ENCODE results near the gene OPHN1. TPM values are rescaled to one million over a fixed set of nuclear protein-coding genes. Genes with fewer than 3 reads are reported as not detected.

Gene OPHN1
- total RNA-seq, 2 donors from 2014 or later, result 5.0 to 7.6 TPM

DNA sequence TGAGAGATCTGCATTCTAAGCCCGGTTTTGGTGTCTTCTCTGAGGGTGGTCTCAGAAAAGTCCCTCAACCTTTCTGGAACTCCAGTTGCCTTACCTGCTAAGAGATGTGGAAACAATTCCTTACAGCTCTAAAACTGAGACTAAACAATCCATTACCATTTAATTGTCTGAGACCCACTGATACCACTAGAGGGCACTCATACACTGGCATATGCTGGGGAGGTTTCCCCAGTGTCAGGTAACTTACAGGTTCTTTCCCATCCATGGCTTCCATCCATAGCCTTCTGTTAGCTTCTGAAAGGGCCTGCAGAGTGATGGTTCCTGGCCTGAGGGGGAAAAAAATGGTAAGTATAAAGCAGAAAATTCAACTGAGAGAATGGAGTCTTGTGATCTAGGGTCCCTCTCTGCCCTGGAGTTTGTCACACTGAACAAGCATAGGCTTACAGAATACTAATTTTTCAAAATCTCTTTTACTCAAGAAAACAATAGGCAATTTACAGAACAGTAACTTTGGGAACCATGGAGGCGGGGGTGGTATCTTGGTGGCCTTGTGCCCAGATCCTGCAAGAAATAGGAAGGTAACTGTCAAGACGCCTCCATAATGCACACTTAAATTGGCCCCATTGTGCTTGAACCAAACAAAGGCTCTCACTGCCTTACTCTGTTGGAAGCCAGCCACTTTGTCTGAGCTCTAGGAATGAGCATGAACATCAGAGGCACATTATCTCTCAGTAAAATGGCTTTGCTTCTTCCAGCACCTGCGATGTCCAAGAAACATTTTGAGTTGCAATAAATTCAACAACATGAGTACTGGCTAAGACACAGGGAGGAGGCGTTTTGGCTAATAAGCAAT, 236.1 kb downstream of the OPHN1 start:
- intact Hi-C loops (cut with DNase I, micrococcal nuclease), result loop anchor here in 1 of 2 donors (5.0 kb wide), 1 partner anchor 265 kb away; no protein-coding TSS in a partner anchor
- ATAC-seq, result peak; percentile 89
- peak; percentile 16 to 23 for DNase-seq

DNA sequence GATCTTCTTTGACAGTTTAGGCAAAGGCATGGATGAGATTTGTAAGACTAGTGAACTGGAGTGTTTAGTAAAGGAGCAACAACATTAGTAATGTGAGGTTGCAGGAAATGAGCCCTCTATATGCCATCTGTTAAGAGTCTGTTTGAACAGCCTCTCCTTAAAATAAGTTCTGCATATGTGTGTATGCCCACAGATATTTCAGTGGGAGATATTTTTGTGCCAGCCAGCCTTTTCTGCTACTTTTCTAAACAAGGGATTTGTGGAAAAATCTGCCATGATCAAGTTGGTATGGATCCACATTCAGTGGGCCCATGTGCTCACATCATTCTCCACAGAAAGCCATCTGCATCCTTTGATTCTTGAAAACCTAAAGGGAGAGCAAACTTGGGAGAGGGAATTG, 237.7 kb downstream of the OPHN1 start:
- ATAC-seq (peak; percentile 44), DNase-seq (no peak)
- intact Hi-C loops (cut with DNase I, micrococcal nuclease), result loop anchor here in 1 of 2 donors (5.0 kb wide), 1 partner anchor 267 kb away; no protein-coding TSS in a partner anchor

DNA sequence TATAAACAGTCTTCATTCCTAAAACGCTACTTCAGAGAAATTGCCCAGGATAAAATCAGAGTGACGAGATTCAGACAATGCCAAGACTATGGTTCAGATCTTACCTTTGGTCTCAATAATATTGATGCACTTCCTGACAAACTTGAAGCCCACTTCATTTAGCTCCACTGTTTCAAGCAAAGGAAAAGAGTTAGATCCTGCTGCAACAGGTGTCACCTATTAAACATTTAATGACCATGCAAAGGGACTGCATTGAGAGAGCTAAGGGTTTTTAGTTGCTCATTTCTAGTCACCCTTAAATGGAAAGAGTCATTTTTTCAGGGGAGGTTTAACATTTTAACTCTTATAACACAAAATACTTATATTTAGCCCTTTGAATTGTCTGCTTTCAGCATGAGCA, 239.5 kb downstream of the OPHN1 start:
- DNase-seq (no peak), ATAC-seq (no peak)
- intact Hi-C loops (cut with DNase I, micrococcal nuclease), result no loop called here

DNA sequence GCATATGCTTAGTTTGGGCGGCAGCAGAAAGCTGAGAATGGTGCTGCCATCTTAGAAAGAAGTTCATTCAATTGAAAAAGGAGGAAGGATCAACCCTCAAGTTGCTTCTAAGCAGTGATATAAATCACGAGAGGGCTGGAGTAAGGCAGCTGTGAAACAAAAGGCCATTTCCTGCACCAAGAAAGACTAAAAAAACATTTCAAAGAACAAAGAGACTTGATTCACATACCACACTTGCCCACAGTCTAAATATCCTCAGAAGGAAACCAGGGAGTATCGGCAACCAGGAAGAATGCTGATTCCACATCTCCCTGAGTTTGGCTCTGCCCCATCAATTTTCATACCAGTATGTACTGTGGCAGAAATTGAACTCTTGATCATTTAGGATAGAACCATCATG, 240.1 kb downstream of the OPHN1 start:
- intact Hi-C loops (cut with DNase I, micrococcal nuclease), result no loop called here
- DNase-seq, result no peak
- ATAC-seq, result no peak

DNA sequence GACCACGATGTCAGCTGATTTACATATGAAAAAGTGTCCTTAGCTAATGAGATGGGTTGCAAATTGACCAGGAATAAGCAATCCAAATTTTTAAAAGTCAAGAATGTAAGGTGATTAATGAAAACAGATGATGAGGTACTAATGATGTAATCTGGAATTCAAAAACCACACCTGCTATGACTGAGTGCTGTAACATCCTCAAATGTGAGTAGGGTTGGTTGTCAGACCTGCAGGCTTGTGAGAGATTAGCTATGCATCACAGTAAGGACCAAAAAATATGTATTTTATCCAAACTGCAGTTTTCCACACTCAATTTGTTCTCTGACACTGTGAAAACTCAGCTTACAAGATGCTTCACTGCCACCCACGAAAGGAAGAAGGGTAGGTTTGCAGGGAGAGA, 242.5 kb downstream of the OPHN1 start:
- intact Hi-C loops (cut with DNase I, micrococcal nuclease), result no loop called here
- ATAC-seq (no peak), DNase-seq (no peak)

DNA sequence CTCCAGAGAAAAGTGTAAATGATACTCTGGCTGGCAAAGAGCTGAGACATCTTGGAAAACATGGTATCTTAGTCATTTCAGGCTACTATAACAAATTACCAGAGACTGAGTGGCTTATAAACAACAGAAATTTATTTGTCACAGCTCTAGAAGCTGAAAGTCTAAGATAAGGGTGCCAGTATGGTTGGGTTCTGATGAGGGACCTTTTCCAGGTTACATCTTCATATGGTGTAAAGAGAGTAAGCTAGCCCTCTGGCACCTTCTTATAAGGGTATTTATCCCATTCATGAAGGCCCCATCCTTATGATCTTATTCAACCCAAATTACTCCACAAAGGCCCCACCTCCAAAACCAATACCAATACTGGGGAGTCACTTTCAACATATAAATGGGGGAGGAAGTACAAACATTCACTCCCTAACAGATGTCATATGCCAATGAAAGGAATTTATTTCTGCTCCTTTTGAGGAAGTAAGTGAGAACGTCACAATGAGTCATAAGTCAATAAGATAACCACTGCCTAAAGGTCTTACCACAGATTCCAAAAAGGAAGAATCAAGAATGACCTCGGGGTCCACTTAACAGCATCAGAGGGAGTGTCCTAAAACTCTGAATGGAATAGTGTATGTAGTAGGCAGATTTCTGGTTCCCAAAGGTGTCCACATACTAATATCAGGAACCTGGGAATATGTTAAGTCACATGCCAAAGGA, 246.6 kb downstream of the OPHN1 start:
- ATAC-seq, result peak; percentile 77
- no peak for DNase-seq
- intact Hi-C loops (cut with DNase I, micrococcal nuclease), result no loop called here

DNA sequence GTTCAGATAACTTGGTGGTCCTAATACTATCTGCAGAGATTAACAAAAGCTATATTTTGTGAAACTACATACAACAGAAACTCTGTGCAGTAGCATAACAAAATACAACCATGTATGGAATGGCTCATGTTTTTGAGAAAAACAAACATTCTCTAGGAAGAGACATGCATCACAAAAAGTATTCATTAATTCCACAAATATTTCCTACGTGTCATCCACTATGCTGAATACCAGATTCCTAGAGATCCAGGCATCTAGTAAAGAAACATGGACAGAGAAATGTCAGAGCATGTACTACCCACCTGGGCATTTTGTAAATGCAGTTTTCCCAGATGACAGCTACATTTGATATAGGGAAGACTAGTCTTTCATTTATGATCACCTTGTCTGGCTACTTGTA, 248.1 kb downstream of the OPHN1 start:
- ATAC-seq, result no peak
- intact Hi-C loops (cut with DNase I, micrococcal nuclease), result no loop called here
- DNase-seq, result no peak

DNA sequence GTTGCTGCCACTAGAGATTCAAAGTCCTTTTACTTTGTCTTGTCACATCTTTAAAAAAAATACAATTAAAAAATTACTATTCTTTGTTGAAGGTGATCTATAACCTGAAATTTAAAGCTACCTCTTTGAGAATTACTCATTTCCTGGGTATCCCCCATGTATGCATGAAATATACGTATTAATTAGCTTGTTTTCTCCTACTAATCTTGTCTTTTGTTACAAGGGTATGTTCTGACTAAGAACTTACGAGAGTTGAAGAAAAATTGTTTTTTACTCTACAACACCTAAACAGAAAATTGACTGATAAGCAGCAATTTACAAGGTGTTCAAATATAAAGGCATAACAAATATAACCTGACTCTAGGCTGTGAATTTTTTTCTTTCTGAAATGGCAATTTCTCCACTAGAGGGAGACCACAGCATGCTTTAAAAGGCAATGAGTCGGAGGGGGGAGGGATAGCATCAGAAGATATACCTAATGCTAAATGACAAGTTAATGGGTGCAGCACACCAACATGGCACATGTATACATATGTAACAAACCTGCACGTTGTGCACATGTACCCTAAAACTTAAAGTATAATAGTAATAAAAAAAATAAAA, 249.6 kb downstream of the OPHN1 start:
- ATAC-seq, result peak; percentile 34
- intact Hi-C loops (cut with DNase I, micrococcal nuclease), result no loop called here
- DNase-seq, result no peak

DNA sequence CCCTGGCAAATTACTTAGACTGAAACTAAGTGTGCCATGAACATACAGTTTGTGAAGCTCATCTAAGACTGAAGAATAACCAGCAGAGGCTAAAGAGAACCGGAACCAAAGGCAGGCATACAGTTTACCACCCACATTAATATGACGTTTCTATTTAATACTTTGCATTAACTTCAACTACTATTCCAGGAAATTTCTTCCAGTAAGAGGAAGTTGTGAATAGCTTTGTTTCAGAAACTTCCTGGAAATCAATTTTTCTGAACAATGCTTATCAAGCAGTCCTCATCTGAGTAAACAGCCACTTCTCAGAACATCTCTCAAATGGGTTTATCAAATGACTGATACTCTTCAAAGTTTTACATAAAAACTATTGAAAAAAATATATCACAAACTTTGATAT, 252.7 kb downstream of the OPHN1 start:
- ATAC-seq (no peak), DNase-seq (no peak)
- intact Hi-C loops (cut with DNase I, micrococcal nuclease), result no loop called here

DNA sequence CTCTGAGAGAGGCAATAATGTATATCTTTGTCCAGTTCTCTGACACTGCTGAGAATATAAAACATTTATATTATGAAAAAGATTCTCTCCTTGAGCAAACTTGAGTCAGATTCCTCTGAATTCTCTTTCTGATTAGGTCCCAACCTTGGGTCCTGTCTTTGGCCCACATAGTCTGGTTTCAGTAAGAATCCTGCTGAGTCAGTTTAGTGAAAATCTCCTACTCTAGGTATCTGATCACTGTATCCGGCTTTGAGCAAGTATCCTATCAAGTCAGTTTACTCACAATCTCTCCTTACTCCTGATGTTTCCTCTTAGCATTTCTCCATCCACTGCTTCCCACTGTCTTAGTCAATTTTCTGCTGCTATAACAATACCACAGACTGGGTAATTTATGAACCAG, 253.9 kb downstream of the OPHN1 start:
- ATAC-seq (no peak), DNase-seq (no peak)
- intact Hi-C loops (cut with DNase I, micrococcal nuclease), result no loop called here

DNA sequence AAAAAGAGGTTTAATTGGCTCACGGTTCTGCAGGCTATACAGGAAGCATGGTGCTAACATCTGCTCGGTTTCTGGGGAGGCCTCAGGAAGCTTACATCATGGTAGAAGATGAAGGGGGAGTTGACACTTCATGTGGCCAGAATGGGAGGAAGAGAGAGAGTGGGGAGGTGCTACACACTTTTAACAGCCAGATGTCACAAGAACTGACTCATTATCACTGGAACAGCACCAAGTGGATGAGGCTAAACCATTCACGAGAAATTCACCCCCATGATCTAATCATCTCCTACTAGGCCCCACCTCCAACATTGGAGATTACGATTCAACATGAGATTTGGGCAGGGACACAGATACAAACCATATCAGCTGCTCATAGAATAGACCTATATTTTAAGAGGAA, 255.8 kb downstream of the OPHN1 start:
- intact Hi-C loops (cut with DNase I, micrococcal nuclease), result no loop called here
- DNase-seq (no peak), ATAC-seq (no peak)

DNA sequence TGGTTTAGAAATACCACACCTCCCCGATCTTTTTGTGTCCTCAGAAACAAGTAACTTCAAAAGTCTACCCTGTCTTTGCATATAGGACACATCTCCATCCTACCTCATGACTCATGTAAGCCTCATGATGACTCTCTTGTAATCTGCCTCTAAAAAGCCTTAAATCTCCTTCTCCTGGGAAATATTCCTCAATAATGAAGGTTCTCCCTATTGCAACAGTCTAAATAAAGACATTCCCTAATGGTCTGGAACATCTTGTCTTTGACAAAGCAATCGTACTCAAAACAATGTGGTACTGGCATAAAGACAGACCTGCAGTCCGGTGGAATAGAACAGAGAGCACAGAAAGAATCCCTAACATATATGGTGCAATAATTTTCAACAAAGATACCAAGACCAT, 257.7 kb downstream of the OPHN1 start:
- ATAC-seq, result no peak

DNA sequence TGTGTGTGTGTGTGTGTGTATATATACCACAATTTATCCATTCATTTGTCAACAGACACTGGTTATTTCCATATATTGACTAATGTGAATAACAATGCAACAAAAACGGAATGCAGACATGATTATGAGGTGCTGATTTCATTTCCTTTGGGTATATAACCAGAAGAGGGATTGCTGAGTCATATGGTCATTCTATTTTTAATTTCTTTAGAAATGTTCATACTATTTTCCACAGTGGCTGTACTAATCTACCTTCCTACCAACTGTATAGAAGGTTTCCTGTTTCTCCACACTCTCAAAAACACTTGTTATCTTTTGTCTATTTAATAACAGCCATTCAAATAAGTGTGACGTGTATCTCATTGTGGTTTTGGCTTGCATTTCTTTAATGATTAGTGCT, 269.9 kb downstream of the OPHN1 start:
- intact Hi-C loops (cut with DNase I, micrococcal nuclease), result no loop called here
- ATAC-seq, result no peak

More for the DNA sequence above, 257.7 kb downstream of the OPHN1 start:
- intact Hi-C loops (cut with DNase I, micrococcal nuclease), result no loop called here
- no peak for DNase-seq

DNA sequence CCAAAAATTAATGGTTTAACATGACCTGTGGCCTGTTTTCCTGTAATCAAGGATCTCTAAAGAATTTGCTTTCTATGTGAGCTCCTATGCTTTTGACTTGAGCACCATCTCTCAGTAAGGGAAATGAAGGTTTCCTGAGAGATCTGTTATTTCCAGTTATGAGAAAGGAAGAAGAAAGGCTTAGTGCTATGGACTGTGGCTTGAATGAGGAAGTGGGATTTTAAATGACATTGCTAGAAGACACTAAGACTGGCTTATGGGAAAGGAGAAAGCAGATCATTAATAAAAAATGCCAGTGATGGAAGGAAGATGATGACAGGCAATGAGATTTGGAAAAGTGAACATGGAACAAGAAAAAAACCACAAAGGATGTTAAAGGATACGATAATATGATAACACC, 285.4 kb downstream of the OPHN1 start:
- no peak for DNase-seq
- intact Hi-C loops (cut with DNase I, micrococcal nuclease), result no loop called here

More for the DNA sequence above, 269.9 kb downstream of the OPHN1 start:
- DNase-seq, result no peak

DNA sequence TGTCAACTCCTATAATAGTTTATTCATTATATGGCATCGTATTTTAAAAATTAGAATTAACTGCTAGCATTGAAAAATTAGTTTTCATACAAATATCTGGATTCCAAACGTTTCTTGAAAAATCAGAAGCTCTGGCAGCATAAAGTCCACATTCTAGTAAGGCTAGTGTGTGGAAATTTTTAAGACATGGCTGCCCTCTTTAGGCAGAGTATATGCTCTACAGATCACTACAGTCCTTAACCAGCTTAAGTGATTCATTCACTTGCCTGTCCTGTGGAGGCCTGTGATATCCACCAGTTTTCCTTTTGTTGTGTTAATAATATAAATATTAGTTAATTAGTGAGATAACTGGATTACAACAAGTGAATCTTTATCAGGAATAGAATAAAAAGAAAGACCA, 287.2 kb downstream of the OPHN1 start:
- intact Hi-C loops (cut with DNase I, micrococcal nuclease), result no loop called here
- ATAC-seq (peak; percentile 75), DNase-seq (no peak)

More for the DNA sequence above, 285.4 kb downstream of the OPHN1 start:
- ATAC-seq, result no peak

DNA sequence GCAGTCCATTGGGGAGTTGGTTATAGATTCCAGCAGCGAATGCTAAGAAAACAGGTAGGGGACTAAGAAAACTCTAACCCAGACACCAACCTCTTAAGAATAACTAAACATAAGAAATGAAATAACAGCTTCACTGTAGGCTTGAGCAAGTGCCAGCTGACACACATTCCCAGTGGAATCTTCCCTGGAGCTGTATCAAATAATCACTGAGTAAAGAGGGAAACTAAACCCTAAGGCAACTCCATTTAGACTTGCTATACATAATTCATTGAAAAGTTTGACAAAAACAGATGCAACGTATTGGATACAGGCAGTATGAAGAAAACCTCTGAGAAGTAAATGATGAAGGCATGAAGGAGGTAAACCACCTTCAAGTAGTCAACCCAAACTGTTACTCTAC, 293.5 kb downstream of the OPHN1 start:
- intact Hi-C loops (cut with DNase I, micrococcal nuclease), result no loop called here
- ATAC-seq, result no peak
- no peak for DNase-seq

DNA sequence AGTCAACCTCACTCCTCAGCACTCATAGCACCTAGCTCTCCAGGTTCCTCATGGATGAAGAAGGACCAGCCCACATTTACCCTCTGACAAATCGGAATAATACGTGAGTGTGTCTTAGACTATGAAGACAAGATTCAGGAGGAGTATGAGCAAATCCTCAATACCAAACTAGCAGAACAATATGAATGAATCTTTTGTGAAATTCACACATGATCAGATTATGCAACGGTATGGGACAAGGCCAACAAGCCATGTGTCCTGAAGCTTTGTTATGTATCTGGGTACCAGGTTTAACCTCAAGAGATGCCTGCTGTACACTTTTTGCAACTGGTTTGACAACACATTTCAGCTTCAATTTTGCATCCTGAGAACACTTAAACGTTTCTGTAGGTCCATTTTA, 300.1 kb downstream of the OPHN1 start:
- ATAC-seq (no peak), DNase-seq (no peak)
- intact Hi-C loops (cut with DNase I, micrococcal nuclease), result no loop called here

DNA sequence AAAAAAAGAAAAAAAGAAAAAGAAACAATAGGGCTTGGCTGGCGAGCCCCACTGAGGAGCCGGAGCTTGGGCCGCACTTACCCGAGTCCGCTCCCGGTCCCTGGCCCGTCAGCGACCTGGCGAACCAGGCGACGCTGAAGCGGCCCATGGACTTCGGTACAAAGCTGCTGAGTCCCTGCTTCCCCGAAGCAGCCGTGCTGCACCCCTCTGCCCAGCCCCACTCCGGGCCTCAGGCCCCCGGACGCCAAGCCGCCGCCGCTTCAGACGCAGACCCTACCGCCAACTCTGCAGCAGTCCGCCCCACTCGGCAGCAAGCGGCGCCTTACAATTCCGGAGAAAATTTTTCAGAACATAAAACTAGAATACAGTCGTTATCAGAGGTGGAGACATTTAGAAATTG, 300.5 kb downstream of the OPHN1 start:
- no peak for ATAC-seq
- no peak for DNase-seq
- intact Hi-C loops (cut with DNase I, micrococcal nuclease), result no loop called here

DNA sequence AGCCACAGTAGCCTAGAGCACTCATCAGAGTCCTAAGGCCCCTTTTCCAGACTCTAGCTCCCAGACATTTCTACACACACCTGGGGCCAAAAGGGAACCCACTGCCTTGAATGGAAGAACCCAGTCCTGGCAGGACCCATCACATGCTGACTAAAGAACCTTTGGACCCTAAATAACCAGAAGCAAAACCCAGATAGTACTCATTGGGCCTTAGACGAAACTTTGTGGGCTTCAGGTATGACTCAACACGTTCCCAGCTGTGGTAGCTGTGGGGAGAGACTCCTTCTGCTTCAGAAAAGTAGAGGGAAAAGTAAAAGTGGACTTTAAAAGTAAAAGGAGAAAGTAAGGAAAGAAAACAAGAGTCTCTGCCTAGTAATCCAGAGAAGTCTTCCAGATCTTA, 311.5 kb downstream of the OPHN1 start:
- ATAC-seq, result no peak
- intact Hi-C loops (cut with DNase I, micrococcal nuclease), result no loop called here

DNA sequence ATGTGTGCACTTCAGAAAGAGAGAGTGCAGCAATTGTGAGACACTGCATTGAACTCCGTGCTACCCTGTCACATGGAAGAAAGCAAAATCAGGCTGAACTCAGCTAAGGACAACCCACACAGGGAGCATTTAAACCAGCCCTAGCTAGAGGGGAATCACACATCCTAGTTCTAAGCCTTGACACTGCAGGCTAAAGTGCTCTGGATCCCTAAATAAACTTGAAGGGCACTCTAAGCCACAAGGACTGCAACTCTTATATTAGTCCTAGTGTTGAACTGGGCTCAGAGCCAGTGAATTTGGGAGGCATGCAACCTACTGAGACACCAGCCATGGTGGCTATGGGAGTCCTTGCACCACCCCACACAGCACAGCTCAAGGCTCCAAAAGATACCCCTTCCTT, 311.9 kb downstream of the OPHN1 start:
- ATAC-seq, result no peak
- DNase-seq, result no peak
- intact Hi-C loops (cut with DNase I, micrococcal nuclease), result no loop called here

More for the DNA sequence above, 311.5 kb downstream of the OPHN1 start:
- no peak for DNase-seq
